LNCAP (cell line): Measurements from ENCODE around the gene GPR15LG.

Experiments used
- TF ChIP-seq, protein P1 (sequence below): fragments of 450-650 bp; IDR thresholded peaks from 2 replicates; pipeline ENCODE4 v1.5.1; 2017; ENCODE audit warnings: mild to moderate bottlenecking

Gene GPR15LG

DNA sequence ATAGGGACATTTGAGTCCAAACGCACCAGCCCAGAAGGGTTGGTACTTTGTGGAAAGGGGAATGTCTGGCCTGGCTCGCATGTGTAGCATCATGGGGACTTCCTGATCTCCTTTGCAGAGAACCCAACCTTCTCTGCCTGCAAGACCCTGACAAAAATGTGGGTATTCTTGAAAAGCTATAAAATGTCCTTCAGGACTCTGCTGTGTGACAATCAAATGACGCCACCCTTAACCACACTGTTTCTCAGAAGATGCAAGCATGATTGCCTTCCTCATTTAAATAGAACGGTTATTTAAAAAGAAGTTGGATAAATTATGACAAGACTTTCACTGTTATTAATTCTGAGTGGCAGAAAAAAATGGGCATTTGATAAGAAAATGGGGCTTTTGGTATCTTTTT lies 15.1 kb upstream of the GPR15LG start:
- TF ChIP-seq, protein P1, sequence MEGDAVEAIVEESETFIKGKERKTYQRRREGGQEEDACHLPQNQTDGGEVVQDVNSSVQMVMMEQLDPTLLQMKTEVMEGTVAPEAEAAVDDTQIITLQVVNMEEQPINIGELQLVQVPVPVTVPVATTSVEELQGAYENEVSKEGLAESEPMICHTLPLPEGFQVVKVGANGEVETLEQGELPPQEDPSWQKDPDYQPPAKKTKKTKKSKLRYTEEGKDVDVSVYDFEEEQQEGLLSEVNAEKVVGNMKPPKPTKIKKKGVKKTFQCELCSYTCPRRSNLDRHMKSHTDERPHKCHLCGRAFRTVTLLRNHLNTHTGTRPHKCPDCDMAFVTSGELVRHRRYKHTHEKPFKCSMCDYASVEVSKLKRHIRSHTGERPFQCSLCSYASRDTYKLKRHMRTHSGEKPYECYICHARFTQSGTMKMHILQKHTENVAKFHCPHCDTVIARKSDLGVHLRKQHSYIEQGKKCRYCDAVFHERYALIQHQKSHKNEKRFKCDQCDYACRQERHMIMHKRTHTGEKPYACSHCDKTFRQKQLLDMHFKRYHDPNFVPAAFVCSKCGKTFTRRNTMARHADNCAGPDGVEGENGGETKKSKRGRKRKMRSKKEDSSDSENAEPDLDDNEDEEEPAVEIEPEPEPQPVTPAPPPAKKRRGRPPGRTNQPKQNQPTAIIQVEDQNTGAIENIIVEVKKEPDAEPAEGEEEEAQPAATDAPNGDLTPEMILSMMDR, result no peak

DNA sequence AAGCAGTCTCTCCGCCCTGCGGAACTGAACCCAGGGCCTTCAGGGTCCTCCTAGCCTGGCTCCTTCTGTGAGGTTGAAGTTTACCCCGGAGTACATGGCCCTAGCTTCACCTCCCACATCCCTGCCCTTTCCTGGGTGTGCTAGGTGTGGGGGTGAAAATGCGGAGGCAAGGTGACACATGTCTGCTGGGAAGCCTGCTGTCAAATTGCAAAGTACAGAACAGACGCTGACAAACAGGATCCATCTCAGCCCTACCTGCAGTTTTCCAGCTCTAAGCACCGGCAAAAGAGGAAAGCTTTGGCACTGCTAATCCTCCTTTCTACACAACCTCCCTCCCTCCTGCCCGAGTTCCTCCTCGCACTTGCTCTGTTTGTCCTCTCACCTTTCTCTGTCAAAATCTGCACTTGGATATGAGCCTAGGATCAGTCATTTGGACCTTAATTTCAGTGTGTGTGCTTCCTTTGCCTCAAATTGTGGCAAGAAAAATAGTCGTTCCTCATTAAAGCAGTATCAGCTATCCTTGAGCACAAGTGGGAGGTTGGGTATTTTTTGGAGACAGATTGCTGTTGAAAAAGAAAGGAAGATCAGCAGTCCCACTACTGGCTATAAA lies 14.4 kb upstream of the GPR15LG start:
- TF ChIP-seq, protein P1, result no peak

DNA sequence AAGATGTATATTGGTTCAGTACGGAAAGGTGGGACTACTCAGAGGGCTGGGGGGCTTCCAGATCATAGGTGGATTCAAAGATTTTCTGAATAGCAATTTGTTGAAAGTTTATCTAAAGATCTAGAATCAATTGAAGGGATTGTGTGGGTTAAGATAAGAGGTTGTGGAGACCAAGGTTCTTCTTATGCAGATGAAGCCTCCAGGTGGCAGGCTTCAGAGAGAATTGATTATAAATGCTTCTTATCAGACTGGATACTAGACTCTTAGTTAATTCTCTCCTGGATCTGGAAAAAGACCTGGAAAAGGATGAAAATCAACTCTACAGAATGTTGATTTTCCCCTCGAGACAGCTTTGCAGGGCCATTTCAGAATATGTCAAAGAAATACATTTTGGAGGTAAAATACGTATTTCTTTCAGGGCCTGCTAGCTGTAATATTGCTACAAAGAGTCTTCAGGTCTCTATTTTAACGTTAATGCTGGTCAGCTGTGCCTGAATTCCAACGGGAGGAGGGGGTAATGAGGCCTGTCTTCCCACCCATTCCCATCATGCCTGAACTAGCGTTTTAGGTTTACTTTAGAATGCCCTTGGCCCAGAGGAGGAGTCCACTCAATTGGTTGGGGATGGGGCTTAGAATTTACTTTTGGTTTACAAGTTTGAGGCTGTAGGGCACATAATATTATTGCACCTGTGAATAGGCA lies 12.8 kb upstream of the GPR15LG start:
- TF ChIP-seq, protein P1, result peak; percentile 16; the same call in 1 of the 2 replicates

DNA sequence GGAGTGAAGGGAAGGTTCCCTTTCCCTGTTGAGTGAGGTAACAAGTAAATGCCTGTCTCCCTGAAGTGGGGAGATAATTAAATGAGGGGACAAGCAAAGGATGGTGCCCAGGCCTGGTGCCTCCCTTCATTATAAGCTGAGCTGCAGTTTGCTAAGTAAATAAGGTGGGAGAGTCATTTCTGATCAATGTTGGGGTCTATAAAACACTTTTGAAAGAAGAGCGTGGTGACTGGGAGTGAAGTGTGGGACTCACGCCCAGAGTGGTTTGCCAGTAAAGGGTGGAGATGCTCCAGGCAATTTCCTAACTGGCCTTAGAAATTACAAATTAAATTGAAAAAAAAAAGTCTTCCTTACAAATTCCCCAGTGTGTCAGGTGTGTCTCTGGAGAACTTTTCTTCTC lies 9.6 kb upstream of the GPR15LG start:
- TF ChIP-seq, protein P1, result no peak

DNA sequence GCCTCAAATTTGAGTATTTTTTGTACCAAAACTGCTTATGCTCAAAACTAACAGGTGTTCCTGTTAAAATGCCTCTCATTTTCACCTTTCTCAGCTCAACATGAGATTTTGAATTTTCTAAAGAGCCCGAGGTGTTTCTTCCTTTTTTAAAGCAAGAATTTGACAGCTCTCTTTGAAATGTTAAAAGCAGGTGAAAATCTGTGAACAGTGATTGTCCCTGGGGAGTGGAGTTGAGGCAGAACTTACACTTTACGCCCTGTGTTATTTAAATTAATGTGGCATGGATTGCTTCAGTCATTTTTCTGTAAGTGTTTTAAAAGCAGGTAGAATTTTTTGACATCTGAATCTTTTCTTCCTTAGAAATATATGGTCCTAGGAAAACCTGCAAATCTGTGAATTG lies 9.2 kb upstream of the GPR15LG start:
- TF ChIP-seq, protein P1, result no peak

DNA sequence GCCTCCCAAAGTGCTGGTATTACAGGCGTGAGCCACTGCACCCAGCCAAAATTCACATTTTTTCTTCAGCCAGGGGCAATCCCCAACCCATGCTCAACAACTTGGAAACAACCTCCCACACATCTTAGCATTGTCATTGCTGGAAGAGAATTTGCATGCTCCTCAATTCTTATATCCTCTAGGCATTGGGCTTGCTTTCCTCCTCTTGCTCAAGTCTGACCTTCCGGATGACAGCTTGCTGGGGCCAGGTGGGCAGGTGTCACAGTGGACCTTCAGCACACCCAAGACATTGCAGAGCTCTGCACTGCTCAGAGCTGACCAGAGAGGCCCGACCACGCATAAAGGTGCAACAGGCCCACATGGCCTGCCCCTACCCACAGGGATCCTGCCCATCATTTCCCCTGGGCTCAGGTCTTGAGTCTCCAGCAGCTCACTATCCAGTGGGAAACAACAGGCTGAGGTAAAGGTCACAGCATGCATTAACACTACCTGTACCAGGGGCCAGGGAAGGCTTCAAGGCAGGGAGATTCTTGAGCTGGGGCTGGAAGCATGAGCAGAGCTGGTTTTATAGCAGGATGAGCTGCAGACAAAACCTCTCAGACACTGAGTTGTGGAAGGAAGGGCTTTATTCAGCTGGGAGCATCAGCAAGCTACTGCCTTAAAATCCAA lies 6.8 kb upstream of the GPR15LG start:
- TF ChIP-seq, protein P1, result no peak

DNA sequence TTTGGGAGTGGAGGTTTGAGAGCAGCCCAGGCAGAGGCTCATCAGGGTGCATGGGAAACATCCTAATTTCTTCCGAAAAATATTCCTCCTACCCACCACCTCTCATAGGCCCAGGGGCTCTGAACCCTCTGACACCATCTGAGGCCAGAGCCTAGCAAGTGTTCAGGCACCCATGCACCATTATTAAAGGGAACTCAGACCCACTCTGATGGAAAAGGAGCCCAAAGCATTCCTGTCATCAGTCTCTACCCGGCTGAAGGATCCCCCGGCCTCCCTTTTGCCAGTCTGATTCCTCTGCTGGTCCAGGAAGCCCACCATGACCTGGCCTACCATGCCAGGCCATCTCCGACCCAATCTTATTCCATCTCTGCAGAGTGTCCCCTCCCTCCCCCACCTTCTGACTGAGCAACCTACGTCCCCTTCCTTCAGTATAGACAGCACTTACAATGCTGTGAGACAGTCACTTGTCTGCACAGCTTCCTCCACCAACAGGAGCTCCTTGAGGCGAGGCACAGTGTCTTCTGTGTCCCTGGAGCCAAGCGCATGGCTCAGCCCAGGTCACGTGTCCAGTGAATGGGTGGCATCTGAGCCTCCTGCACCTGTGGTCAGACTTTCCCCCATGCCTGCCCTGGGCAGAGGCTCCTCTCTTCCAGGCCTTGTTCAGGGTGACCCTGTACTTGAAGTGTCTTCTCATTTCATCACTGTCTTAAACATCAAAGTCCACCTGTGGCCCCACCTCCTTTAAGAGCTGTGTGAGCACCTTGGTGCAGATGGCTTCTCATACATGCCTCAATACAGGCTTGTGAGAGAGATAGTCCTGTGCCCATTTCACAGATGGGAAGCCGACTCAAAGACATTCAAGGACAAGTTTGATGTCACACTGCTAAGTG lies 889 bp upstream of the GPR15LG start:
- TF ChIP-seq, protein P1, result no peak
